Vagina (tissue), 2 donors: Measurements from ENCODE around the gene ITIH2.

Experiments
- POLR2A ChIP-seq, 2 donors: fragments of 450-650 bp; IDR thresholded peaks; one replicate each; pipeline ENCODE4 v1.6.1; 2017; ENCODE audit warnings: antibody characterized with exemption in 2 of 2, mild to moderate bottlenecking in 2 of 2, moderate library complexity in 2 of 2
- POLR2AphosphoS5 ChIP-seq, 2 donors: sonication (generic); formaldehyde crosslinking; IDR thresholded peaks; one replicate each; pipeline ENCODE4 v1.9.0; 2017; ENCODE audit warnings: antibody characterized with exemption in 2 of 2, mild to moderate bottlenecking in 2 of 2, low read depth in 1 of 2; ENCODE audit not compliant: insufficient read depth in 1 of 2
- TF ChIP-seq, protein P1 (sequence below), 3 experiments: fragments of 450-650 bp in 2 of 3; fragments of 200-600 bp in 1 of 3; sonication (generic) in 1 of 3; IDR thresholded peaks; one replicate each; pipeline ENCODE4 v1.5.1; 2017 to 2019; ENCODE audit warnings: antibody characterized with exemption in 3 of 3, mild to moderate bottlenecking in 2 of 3, moderate library complexity in 2 of 3

DNA sequence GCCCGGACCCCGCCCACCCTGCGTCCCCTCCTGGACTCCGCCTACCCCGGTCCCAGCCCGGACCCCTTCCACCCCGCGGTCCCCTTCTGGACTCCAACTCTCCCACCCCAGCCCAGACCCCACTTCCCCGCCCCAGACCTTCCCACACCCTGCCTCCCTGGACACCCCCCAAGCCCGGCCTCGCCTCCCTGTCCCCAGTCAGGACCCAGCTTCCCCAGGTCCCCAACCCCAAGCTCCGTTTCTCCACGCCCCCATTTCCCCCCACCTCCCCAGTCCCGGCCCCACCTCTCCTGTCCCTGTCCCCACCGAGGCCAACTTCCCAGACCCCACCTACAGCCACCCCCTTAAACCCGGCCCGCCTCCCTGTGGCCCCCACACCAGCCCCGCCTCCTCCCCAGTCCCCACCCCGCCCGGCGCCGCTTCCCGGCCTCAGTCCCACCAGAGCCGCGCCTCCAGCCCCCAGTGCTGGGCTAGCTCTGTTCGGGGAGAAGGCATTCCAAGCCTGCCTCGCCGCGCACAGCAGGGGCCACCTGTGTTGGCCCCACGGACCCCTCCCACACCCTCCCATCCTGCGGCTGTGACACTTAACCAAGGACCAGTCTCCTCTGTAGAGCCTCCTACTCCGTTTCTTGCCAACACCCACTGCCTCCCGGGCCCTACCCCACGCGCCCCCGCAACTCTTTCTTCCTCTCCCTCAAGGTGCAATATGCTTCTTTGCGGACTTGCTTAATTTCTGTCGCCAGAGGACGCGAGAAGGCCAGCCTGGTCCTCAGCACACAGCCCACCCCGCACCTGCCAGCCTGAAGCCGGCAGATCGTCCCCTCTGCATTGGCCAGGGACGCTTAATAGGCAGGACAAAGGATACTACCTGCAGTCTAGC, 35.6 kb upstream of the ITIH2 start:
- TF ChIP-seq POLR2A (IDR thresholded peaks at IDR 0.05) (no peak), POLR2AphosphoS5 (IDR thresholded peaks at IDR 0.05; ENCODE audit: insufficient read depth in 1 of 2, low read depth in 1 of 2) (no peak)
- TF ChIP-seq, protein P1, sequence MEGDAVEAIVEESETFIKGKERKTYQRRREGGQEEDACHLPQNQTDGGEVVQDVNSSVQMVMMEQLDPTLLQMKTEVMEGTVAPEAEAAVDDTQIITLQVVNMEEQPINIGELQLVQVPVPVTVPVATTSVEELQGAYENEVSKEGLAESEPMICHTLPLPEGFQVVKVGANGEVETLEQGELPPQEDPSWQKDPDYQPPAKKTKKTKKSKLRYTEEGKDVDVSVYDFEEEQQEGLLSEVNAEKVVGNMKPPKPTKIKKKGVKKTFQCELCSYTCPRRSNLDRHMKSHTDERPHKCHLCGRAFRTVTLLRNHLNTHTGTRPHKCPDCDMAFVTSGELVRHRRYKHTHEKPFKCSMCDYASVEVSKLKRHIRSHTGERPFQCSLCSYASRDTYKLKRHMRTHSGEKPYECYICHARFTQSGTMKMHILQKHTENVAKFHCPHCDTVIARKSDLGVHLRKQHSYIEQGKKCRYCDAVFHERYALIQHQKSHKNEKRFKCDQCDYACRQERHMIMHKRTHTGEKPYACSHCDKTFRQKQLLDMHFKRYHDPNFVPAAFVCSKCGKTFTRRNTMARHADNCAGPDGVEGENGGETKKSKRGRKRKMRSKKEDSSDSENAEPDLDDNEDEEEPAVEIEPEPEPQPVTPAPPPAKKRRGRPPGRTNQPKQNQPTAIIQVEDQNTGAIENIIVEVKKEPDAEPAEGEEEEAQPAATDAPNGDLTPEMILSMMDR (IDR thresholded peaks at IDR 0.05) = no peak
